NCI-H187 (cell line): Measurements from ENCODE around the gene GUCD1.
"Not testable (repeated sequence)": the region's sequence is repeated elsewhere in the genome, so short reads cannot be mapped to it uniquely, and the experiment has no call there.

Experiments used
- DNase-seq, 2 experiments: peaks; one replicate each; lab custom pipeline; 2025; lab: John Stamatoyannopoulos, UW

GUCD1 gene

GRCh38 chr22:24565077-24565476 lies 10.1 kb upstream of the GUCD1 start:
- DNase-seq = no peak

GRCh38 chr22:24564376-24565058 lies 9.6 kb upstream of the GUCD1 start:
- DNase-seq = no peak

- DNase-seq = no peak
These were observed 8.3 kb upstream of the GUCD1 start for GRCh38 chr22:24563246-24563645.

- DNase-seq = no peak
These were observed 4.5 kb upstream of the GUCD1 start for GRCh38 chr22:24559471-24559870.

GRCh38 chr22:24555165-24556039 lies 464 bp upstream of the GUCD1 start, which contains the start of gene SNRPD3:
TSS of gene SNRPD3 (plus strand) at chr22:24555999. CDS start at chr22:24557675, 1,676 bp downstream.
- DNase-seq = peak; percentile 92 to 94

- DNase-seq = no peak
These were observed 1.2 kb downstream of the GUCD1 start for GRCh38 chr22:24553597-24554312.

GRCh38 chr22:24552503-24553286 lies 2.2 kb downstream of the GUCD1 start:
- DNase-seq = not testable (repeated sequence)

- no peak for DNase-seq
These were observed 4.0 kb downstream of the GUCD1 start for GRCh38 chr22:24550902-24551435.

- DNase-seq = no peak
These were observed 4.7 kb downstream of the GUCD1 start for GRCh38 chr22:24550028-24550901.

GRCh38 chr22:24548812-24549211 lies 6.1 kb downstream of the GUCD1 start:
- DNase-seq = no peak

GRCh38 chr22:24543679-24544243 lies 11.2 kb downstream of the GUCD1 start:
- DNase-seq = no peak

- no peak for DNase-seq
These were observed 11.7 kb downstream of the GUCD1 start for GRCh38 chr22:24543185-24543601.

GRCh38 chr22:24542641-24543040 lies 12.3 kb downstream of the GUCD1 start:
- DNase-seq = no peak

- DNase-seq = no peak
These were observed 13.0 kb downstream of the GUCD1 start for GRCh38 chr22:24541681-24542515.

- no peak for DNase-seq
These were observed 14.5 kb downstream of the GUCD1 start for GRCh38 chr22:24540470-24540869.

- DNase-seq = no peak
These were observed 18.8 kb downstream of the GUCD1 start for GRCh38 chr22:24536089-24536488.

- no peak for DNase-seq
These were observed 19.6 kb downstream of the GUCD1 start for GRCh38 chr22:24535348-24535747.

GRCh38 chr22:24532075-24532474 lies 22.9 kb downstream of the GUCD1 start:
- no peak for DNase-seq

- DNase-seq = not testable (repeated sequence)
These were observed 24.0 kb downstream of the GUCD1 start for GRCh38 chr22:24530968-24531367.
